Neural progenitor cell (in vitro differentiated cells): ENCODE results near the gene MAPRE2. TPM values are rescaled to one million over a fixed set of nuclear protein-coding genes. Genes with fewer than 3 reads are reported as not detected.

Experiments
- DNase-seq: peaks from one replicate; pipeline ENCODE4 v3.0.0-alpha.2; 2016; ENCODE audit warnings: low spot score
- H2AFZ ChIP-seq: fragments of 200-600 bp; sonication (generic); replicated peaks from 2 replicates; pipeline ENCODE4 v1.6.1; 2016; ENCODE audit warnings: antibody characterized with exemption
- H3F3A ChIP-seq: fragments of 200-600 bp; sonication (generic); 2 replicates; pipeline ENCODE4 v1.6.1; 2016; ENCODE audit warnings: antibody characterized with exemption, low read depth
- H3K27ac ChIP-seq: fragments of 200-600 bp; sonication (generic); 2 replicates; pipeline ENCODE4 v1.5.1; 2016; ENCODE audit warnings: mild to moderate bottlenecking
- H3K27me3 ChIP-seq: fragments of 200-600 bp; sonication (generic); 2 replicates; pipeline ENCODE4 v1.6.1; 2016; ENCODE audit warnings: mild to moderate bottlenecking, moderate library complexity
- H3K36me3 ChIP-seq: fragments of 200-600 bp; sonication (generic); 2 replicates; pipeline ENCODE4 v1.5.1; 2016
- H3K4me1 ChIP-seq: fragments of 200-600 bp; sonication (generic); 2 replicates; pipeline ENCODE4 v1.6.1; 2016; ENCODE audit warnings: mixed run types
- H3K4me2 ChIP-seq: fragments of 200-600 bp; sonication (generic); 2 replicates; pipeline ENCODE4 v1.6.1; 2016
- H3K4me3 ChIP-seq: fragments of 200-600 bp; sonication (generic); 2 replicates; pipeline ENCODE4 v1.5.1; 2016
- H3K79me2 ChIP-seq: fragments of 200-600 bp; sonication (generic); 2 replicates; pipeline ENCODE4 v1.6.1; 2016; ENCODE audit warnings: low read depth
- H3K9ac ChIP-seq: fragments of 200-600 bp; sonication (generic); 2 replicates; pipeline ENCODE4 v1.6.1; 2016
- H3K9me3 ChIP-seq: fragments of 200-600 bp; sonication (generic); 2 replicates; pipeline ENCODE4 v1.5.1; 2016; ENCODE audit warnings: low read depth
- H4K20me1 ChIP-seq: fragments of 200-600 bp; sonication (generic); 2 replicates; pipeline ENCODE4 v1.6.1; 2016; ENCODE audit warnings: low read depth
- H3K27ac Mint-ChIP-seq: 3 replicates; pipeline ENCODE4 v1.8.0; 2021; ENCODE audit warnings: mixed read lengths
- H3K27me3 Mint-ChIP-seq: 2 replicates; pipeline ENCODE4 v1.8.0; 2022; ENCODE audit warnings: low read depth, mild to moderate bottlenecking, inconsistent platforms, moderate library complexity, mixed read lengths; ENCODE audit not compliant: insufficient read depth
- H3K36me3 Mint-ChIP-seq: 3 replicates; pipeline ENCODE4 v1.8.0; 2021; ENCODE audit warnings: mixed read lengths
- H3K4me1 Mint-ChIP-seq: 3 replicates; pipeline ENCODE4 v1.8.0; 2021; ENCODE audit warnings: mixed read lengths
- H3K4me3 Mint-ChIP-seq: 3 replicates; pipeline ENCODE4 v1.8.0; 2021; ENCODE audit warnings: mild to moderate bottlenecking, moderate library complexity, mixed read lengths
- H3K9me3 Mint-ChIP-seq: 3 replicates; pipeline ENCODE4 v1.8.0; 2020; ENCODE audit warnings: mixed read lengths
- CTCF ChIP-seq: fragments of 200-600 bp; sonication (generic); IDR thresholded peaks from 2 replicates; pipeline ENCODE4 v1.5.1; 2017; ENCODE audit warnings: antibody characterized with exemption, mild to moderate bottlenecking
- EZH2 ChIP-seq: fragments of 200-600 bp; sonication (generic); IDR thresholded peaks from 2 replicates; pipeline ENCODE4 v1.6.1; 2017; ENCODE audit warnings: antibody characterized with exemption, mild to moderate bottlenecking, moderate library complexity
- EZH2phosphoT487 ChIP-seq: fragments of 200-600 bp; sonication (generic); IDR thresholded peaks from 2 replicates; pipeline ENCODE4 v1.6.1; 2017; ENCODE audit warnings: antibody characterized with exemption
- total RNA-seq: library from RNA; depleted of rRNA; stranded (reverse); fragments of >200 nt; gene quantifications from 2 replicates; pipeline ENCODE4 v1.2.3, GENCODE V29; 2015; ENCODE audit warnings: low replicate concordance

Gene MAPRE2
- total RNA-seq, 1 donor from 2014 or later: 34.6 TPM

GRCh38 chr18:35139517-35139916, 98.3 kb downstream of the MAPRE2 start:
- no peaks in the 10 kb centered on the region for H3K27me3 Mint-ChIP-seq
- no peaks in the 10 kb centered on the region for H3K27me3 ChIP-seq
- no peaks in the 10 kb centered on the region for H3K79me2 ChIP-seq
- peaks cover 20% of the 10 kb centered on the region for H3K36me3 Mint-ChIP-seq
- no peak overlapping the region for H3K27ac Mint-ChIP-seq
- DNase-seq: no peak
- no peak overlapping the region for H3K4me3 Mint-ChIP-seq
- H3K9me3 Mint-ChIP-seq: no peaks in the 10 kb centered on the region
- H3K27ac ChIP-seq: no peak overlapping the region
- no peaks in the 10 kb centered on the region for H3K4me1 ChIP-seq
- no peaks in the 10 kb centered on the region for H3K36me3 ChIP-seq
- no peak overlapping the region for H3K4me3 ChIP-seq
- TF ChIP-seq EZH2 (no peak), CTCF (no peak), EZH2phosphoT487 (no peak)
- peaks cover 3% of the 10 kb centered on the region for H3K4me1 Mint-ChIP-seq
- H4K20me1 ChIP-seq: no peaks in the 10 kb centered on the region
- H3F3A ChIP-seq: peaks cover 4% of the 10 kb centered on the region
- no peak overlapping the region for H3K9ac ChIP-seq
- no peak overlapping the region for H3K4me2 ChIP-seq
- no peaks in the 10 kb centered on the region for H3K9me3 ChIP-seq
- H2AFZ ChIP-seq: no peak overlapping the region

GRCh38 chr18:35141077-35141476, 99.9 kb downstream of the MAPRE2 start:
- Histone ChIP-seq H3K4me1 (no peaks in the 10 kb centered on the region), H3K27me3 (no peaks in the 10 kb centered on the region), H3K36me3 (no peaks in the 10 kb centered on the region), H3K27ac (no peak overlapping the region), H3K4me2 (no peak overlapping the region), H3K4me3 (no peak overlapping the region), H3K9me3 (no peaks in the 10 kb centered on the region), H3K79me2 (no peaks in the 10 kb centered on the region), H4K20me1 (no peaks in the 10 kb centered on the region), H3F3A (peaks cover 4% of the 10 kb centered on the region), H3K9ac (no peak overlapping the region), H2AFZ (no peak overlapping the region)
- TF ChIP-seq EZH2 (no peak), EZH2phosphoT487 (no peak), CTCF (no peak)
- DNase-seq: no peak
- Mint-ChIP-seq H3K9me3 (peaks cover 3% of the 10 kb centered on the region), H3K27ac (no peak overlapping the region), H3K4me1 (peaks cover 3% of the 10 kb centered on the region), H3K4me3 (no peak overlapping the region), H3K27me3 (no peaks in the 10 kb centered on the region), H3K36me3 (peaks cover 14% of the 10 kb centered on the region)

- Histone ChIP-seq H3F3A (peaks cover 4% of the 10 kb centered on the region), H2AFZ (no peak overlapping the region), H3K9me3 (no peaks in the 10 kb centered on the region), H3K4me1 (no peaks in the 10 kb centered on the region), H3K9ac (no peak overlapping the region), H3K79me2 (no peaks in the 10 kb centered on the region), H4K20me1 (no peaks in the 10 kb centered on the region), H3K4me2 (no peak overlapping the region), H3K27me3 (no peaks in the 10 kb centered on the region), H3K4me3 (no peak overlapping the region), H3K36me3 (no peaks in the 10 kb centered on the region), H3K27ac (no peak overlapping the region)
- DNase-seq: no peak
- Mint-ChIP-seq H3K27me3 (no peaks in the 10 kb centered on the region), H3K9me3 (peaks cover 7% of the 10 kb centered on the region), H3K4me3 (no peak overlapping the region), H3K36me3 (peaks cover 16% of the 10 kb centered on the region), H3K27ac (no peak overlapping the region), H3K4me1 (peaks cover 3% of the 10 kb centered on the region)
- TF ChIP-seq EZH2phosphoT487 (no peak), CTCF (no peak), EZH2 (no peak)
Measured at GRCh38 chr18:35141567-35142274, 100.5 kb downstream of the MAPRE2 start.
